Type B pancreatic cell (in vitro differentiated cells): ENCODE data around the gene HDAC9. TPM values are rescaled to one million over a fixed set of nuclear protein-coding genes. Genes with fewer than 3 reads are reported as not detected.
A peak's percentile ranks its signal among the peaks of the same experiment; 100 is the strongest.

Source experiments
- DNase-seq: peaks from one replicate; pipeline ENCODE4 v3.0.0; 2021; ENCODE audit warnings: mixed read lengths; ENCODE audit not compliant: unreplicated experiment; ENCODE audit errors: extremely low spot score
- H3K27ac Mint-ChIP-seq: 2 replicates; pipeline ENCODE4 v1.8.0; 2021; ENCODE audit warnings: mild to moderate bottlenecking, mixed read lengths
- H3K27me3 Mint-ChIP-seq: 2 replicates; pipeline ENCODE4 v1.8.0; 2021; ENCODE audit warnings: mixed read lengths
- H3K36me3 Mint-ChIP-seq: 2 replicates; pipeline ENCODE4 v1.8.0; 2021; ENCODE audit warnings: mixed read lengths
- H3K4me1 Mint-ChIP-seq: one replicate; pipeline ENCODE4 v1.8.0; 2021; ENCODE audit warnings: mixed read lengths; ENCODE audit not compliant: unreplicated experiment
- H3K4me3 Mint-ChIP-seq: 2 replicates; pipeline ENCODE4 v1.8.0; 2021; ENCODE audit warnings: mild to moderate bottlenecking, mixed read lengths
- H3K9me3 Mint-ChIP-seq: 2 replicates; pipeline ENCODE4 v1.8.0; 2021; ENCODE audit warnings: mixed read lengths
- CTCF ChIP-seq: fragments of 200-600 bp; sonication (generic); conservative IDR thresholded peaks from 2 replicates; pipeline ENCODE4 v1.5.0; 2021; ENCODE audit warnings: antibody characterized with exemption, mild to moderate bottlenecking
- total RNA-seq: library from RNA; stranded (reverse); gene quantifications from 2 replicates; pipeline ENCODE4 v1.2.1, GENCODE V29; 2021; ENCODE audit warnings: low replicate concordance

The HDAC9 gene
- total RNA-seq, 1 donor from 2014 or later: 6.8 TPM

- Mint-ChIP-seq H3K27me3 (no peaks in the 10 kb centered on the region), H3K4me3 (peak overlapping the region; percentile 12), H3K36me3 (peaks cover 4% of the 10 kb centered on the region), H3K27ac (peak overlapping the region; percentile 35), H3K9me3 (no peaks in the 10 kb centered on the region), H3K4me1 (peaks cover 25% of the 10 kb centered on the region)
- no peak for DNase-seq
- no peak for TF ChIP-seq CTCF
These were observed 98.2 kb downstream of the HDAC9 start for GRCh38 chr7:18593602-18594279.

GRCh38 chr7:18597754-18598153 is 102.2 kb downstream of the HDAC9 start:
- Mint-ChIP-seq H3K9me3 (peaks cover 6% of the 10 kb centered on the region), H3K4me1 (peaks cover 11% of the 10 kb centered on the region), H3K36me3 (peaks cover 8% of the 10 kb centered on the region), H3K27me3 (no peaks in the 10 kb centered on the region), H3K27ac (no peak overlapping the region), H3K4me3 (no peak overlapping the region)
- DNase-seq: no peak
- TF ChIP-seq CTCF: no peak

GRCh38 chr7:18607025-18607424 is 111.5 kb downstream of the HDAC9 start:
- H3K36me3 Mint-ChIP-seq: no peaks in the 10 kb centered on the region
- no peak overlapping the region for H3K27ac Mint-ChIP-seq
- H3K4me3 Mint-ChIP-seq: no peak overlapping the region
- H3K9me3 Mint-ChIP-seq: peaks cover 7% of the 10 kb centered on the region
- no peaks in the 10 kb centered on the region for H3K27me3 Mint-ChIP-seq
- no peak for TF ChIP-seq CTCF
- no peak for DNase-seq
- H3K4me1 Mint-ChIP-seq: no peaks in the 10 kb centered on the region

GRCh38 chr7:18610331-18610948 is 114.9 kb downstream of the HDAC9 start:
- DNase-seq: no peak
- Mint-ChIP-seq H3K4me1 (no peaks in the 10 kb centered on the region), H3K9me3 (no peaks in the 10 kb centered on the region), H3K27me3 (no peaks in the 10 kb centered on the region), H3K4me3 (no peak overlapping the region), H3K27ac (no peak overlapping the region), H3K36me3 (no peaks in the 10 kb centered on the region)
- peak; percentile 74 for TF ChIP-seq CTCF

- no peaks in the 10 kb centered on the region for H3K27me3 Mint-ChIP-seq
- H3K9me3 Mint-ChIP-seq: no peaks in the 10 kb centered on the region
- no peak overlapping the region for H3K27ac Mint-ChIP-seq
- no peak for DNase-seq
- H3K36me3 Mint-ChIP-seq: no peaks in the 10 kb centered on the region
- no peak for TF ChIP-seq CTCF
- no peak overlapping the region for H3K4me3 Mint-ChIP-seq
- H3K4me1 Mint-ChIP-seq: peaks cover 4% of the 10 kb centered on the region
These were observed 119.3 kb downstream of the HDAC9 start for GRCh38 chr7:18614841-18615240.
